IPS-11a (cell line): Measurements from ENCODE around the gene PPBP.
A peak's percentile ranks its signal among the peaks of the same experiment; 100 is the strongest.
"Not testable (repeated sequence)": the region's sequence is repeated elsewhere in the genome, so short reads cannot be mapped to it uniquely, and the experiment has no call there.

Experiments
- H3K4me3 ChIP-seq: one replicate; pipeline ENCODE4 v1.5.1; 2013; ENCODE audit warnings: low read depth, low read length, control low read depth

PPBP gene

DNA sequence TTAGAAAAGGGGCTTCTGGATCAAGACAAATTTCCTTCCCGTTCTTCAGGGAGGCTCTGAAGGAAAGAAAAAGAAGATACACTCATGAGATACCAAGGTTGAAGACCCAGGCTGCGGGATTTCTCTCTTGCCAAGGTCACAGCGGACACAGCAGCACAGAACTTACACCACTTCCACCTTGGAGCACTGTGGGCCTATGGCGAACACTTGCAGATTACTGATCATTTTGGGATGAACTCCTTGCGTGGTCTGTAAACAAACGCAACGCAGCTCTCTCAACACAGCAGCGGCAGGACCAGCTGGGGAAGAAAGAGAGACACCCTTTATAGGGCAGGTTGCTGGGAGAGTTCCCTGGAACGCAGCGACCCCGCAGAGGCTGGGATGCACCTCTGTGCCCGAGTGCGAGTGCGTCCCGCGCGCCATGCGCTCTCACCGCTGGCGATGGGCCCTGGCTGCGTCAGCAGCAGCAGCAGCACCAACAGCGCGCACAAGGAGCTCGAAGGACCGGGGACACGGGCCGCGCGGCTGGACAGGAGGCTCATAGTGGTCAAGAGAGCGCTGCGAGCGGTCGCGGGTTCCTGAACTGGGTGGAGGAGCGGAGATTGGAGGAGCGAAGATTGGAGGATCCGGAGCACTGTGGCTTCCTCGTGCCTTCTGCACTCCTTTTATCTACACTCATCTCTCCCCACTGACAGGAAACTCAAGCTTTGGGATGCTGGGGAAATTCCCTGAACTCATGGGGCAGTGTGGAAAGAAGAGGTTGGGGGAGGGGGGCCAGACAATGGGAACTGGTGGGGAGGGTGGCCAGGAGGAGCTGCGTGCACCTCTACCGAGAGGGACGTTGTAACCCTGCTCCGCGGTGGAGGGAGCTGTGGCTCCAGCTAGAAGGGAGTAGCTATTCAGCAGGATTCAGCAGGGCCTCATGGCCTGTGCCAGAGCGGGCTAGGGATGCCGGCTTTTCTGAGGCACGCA lies 10.3 kb upstream of the PPBP start, which contains the start of gene CXCL5:
Gene CXCL5 (minus strand): TSS at position 638 of the 972 bp plus-strand sequence. CDS start 96 bp downstream, at position 542.
- peak within 1 kb of the TSS; percentile 25 for H3K4me3 ChIP-seq

- H3K4me3 ChIP-seq: no peak overlapping the region
Measured at GRCh38 chr4:73992050-73992449, 4.1 kb upstream of the PPBP start.

GRCh38 chr4:73991742-73992000 lies 3.7 kb upstream of the PPBP start:
- H3K4me3 ChIP-seq: no peak overlapping the region

DNA sequence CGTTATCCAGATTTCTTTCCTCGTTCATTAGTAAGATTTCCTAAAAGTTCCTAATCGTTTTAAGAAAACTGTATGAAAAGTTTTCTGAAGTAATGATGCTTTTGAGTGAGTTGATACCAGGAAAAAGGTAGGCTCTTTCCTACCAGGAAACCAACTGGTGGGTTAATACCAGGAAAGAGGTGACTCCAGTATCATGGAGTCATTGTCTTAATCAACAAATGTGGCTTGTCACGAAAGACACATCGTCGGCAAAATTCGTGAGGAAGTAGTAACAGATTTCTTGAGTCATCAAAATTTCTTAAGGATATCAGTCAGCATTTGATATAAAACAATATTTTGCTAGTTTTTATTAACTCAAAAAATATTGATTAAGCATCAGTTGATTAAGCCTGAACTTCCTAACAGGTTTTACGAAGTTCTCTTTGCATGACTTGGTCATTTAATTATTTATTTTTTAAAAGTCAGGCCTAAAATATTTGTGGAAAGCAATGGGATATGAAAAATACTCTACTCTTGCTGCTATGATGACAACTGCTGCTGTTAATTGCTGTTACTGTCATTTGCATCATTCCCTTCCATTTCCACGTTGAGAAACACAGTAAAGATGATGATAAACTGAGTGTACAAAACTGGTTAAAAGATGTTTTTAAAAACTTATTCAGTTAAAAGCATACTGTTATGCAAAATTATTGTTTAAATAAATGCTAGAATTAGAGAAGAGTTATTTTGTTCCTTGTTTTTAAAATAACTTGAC lies 3.2 kb upstream of the PPBP start:
- no peak overlapping the region for H3K4me3 ChIP-seq

DNA sequence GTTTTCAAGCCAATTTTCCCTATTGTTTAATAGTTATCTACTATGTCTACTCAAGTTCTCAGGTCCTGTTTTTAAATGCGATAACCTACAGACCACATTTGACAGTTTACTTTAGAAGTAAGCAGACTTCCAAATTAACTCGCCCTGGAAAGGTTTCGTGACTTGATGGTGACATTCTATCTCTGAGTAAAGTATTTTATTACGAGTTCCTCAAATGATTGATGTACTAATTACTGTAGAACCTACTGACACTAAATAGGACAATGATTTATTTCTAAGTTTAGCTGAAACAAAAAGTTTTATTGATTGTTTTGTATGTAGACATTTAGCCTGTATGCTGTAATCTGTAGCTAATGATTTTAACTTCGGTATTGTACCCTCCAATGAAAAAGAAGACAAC lies 1.9 kb upstream of the PPBP start:
- H3K4me3 ChIP-seq: no peak overlapping the region

DNA sequence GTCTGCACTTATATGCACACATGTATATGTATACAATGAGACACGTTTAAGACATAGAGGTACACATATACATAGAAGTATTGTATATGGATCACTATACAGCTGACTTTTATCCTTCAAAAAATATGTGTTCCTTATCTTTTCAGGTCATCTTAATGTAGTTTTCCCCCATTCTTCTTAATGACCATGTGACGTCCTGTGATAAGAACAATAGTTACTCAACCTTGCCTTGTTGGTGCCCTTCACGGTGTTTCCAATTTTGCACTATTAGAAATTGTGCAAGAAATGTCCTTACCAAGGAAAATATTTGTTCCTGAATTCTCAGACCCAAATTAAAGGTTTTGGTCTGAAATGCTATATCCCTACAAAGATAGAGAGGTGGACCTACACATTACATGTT lies 1.0 kb upstream of the PPBP start:
- no peak overlapping the region for H3K4me3 ChIP-seq

DNA sequence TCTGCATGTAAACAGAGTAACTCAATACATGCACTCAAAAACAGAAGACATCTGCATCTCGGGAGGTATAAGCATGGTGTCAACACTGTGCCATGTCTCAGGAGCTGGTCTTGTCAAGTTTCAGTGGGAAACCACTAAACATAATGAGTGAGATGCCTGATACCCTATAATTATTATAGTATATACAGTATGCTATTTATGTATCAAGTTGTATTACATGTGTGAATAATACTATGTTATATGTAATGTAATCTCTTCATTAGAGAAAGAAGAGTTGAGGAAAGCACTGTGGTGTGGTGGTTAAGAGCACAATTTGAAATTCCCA lies 2.5 kb downstream of the PPBP start:
- H3K4me3 ChIP-seq: no peak overlapping the region

DNA sequence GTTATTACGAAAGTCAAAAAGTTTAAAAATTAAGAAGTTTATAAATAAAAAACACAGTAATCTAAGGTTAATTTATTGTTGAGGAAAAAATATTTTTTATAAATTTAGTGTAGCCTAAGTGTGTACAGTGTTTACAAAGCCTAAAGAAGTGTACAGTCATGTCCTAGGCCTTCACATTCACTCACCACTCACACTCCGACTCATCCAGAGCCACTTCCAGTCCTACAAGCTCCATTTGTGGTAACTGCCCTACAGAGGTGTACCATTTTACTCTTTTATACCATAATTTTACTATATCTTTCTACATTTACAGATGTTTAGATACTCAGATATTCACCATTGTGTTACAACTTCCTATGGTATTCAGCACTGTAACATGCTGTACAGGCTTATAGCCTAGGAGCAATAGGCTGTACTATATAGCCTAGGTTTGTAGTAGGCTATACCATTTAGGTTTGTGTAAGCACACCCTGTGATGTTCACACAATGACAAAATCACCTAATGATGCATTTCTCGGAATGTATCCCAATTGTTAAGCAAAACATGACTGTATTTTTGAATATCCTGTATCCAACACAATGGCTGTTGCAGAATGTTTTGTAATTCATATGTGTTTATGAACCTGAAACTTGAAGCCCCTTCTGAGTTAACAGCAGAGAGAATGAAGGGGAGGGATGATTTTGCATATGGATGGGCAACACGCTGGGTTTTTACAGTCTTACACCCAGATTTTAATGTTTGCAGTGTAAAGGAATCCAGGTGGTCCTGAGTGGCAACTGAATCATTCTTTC lies 3.1 kb downstream of the PPBP start:
- H3K4me3 ChIP-seq: no peak overlapping the region

DNA sequence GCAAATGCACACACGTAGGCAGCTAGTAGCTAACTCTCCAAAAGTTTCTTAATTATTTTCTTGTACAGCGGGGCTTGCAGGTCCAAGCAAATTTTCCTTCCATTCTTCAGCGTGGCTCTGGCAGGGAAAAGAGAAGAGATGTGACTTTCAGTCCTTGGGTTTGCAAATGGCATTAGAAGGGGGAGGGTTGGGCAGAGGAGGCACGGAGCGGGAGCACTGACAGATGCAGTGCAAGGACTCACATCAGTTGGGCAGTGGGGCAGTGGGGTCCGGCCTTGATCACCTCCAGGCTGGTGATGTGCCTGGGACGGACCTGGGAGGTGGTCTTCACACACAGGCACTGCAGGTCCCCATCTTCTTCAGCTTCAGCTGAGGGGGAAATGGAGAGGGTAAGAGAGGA lies 6.8 kb downstream of the PPBP start:
- not testable (repeated sequence) for H3K4me3 ChIP-seq

GRCh38 chr4:73979407-73979957 lies 8.5 kb downstream of the PPBP start:
- H3K4me3 ChIP-seq: no peak overlapping the region

DNA sequence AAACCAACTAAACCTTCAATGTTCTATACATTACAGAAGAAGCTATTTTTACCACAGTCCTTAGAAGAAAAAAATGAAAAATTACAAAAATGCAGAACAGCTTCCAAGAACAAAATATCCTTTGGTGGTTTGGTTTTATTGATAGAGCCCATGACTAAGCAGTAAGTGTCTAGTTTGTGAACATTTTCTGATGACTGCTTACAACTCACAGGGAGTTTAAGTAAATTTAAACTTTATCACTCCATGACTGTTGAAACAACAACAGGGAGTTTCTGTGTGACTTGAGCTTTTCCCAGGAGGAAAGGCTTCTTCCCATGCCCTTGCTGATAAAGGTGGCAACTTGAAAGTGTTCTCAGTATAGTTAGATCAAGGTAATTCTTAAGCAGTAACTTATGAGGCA lies 9.1 kb downstream of the PPBP start:
- H3K4me3 ChIP-seq: no peak overlapping the region

DNA sequence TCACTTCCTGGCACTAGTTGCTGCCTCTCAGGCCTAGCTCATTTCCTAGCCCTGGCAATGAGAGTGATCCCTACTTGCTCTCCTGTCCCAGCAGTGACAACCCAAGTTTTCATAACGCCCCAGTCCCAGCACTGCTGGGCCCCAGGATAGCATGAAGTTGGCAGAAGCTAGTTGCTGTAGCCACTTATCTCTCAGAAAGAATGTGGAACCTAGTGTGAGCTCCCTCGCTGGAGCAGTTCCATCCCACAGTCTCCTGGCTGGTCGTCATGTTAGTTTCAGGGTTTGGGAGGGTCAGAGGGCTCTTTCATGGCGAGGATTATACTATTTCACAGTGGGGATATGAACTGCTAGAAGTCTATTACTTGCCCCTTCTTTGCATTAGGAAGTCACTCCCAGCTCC lies 11.3 kb downstream of the PPBP start:
- H3K4me3 ChIP-seq: no peak overlapping the region

DNA sequence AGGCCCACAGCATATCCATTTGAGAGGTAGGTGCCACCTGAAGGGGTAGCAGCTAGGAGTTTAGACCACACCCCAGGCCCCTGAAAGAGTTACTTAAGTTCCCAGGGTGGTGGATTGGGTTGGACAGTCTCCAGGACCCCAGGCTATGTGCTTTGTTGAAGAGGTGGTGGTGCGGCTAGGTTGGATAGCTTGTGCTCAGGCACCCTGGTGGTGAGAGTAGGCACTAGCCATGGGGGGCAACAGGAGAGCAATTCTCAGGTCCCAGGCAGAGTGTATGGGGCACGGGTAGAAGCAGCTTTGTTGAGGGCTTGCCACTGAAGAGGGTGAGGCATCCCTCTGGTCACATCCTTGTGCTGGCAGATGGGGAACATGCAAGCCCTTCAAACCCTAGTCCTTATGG lies 11.8 kb downstream of the PPBP start:
- H3K4me3 ChIP-seq: no peak overlapping the region

DNA sequence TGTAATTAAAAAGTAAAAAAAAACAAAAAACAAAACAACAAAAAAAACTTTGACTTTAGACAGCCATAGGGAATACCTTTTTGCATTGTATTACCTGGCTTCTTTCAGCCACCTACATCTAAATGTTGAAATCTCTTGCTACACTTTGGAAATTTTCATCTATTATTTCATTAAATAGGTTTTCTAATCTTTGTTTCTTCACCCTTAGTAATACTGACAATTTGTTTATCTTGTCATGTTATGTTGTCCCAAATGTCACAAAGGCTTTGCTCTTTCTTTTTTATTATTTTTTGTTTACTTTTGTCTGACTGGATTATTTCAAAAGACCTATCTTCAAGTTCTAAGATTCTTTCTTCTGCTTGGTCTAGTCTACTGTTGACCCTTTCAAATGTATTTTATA lies 13.6 kb downstream of the PPBP start:
- H3K4me3 ChIP-seq: no peak overlapping the region

DNA sequence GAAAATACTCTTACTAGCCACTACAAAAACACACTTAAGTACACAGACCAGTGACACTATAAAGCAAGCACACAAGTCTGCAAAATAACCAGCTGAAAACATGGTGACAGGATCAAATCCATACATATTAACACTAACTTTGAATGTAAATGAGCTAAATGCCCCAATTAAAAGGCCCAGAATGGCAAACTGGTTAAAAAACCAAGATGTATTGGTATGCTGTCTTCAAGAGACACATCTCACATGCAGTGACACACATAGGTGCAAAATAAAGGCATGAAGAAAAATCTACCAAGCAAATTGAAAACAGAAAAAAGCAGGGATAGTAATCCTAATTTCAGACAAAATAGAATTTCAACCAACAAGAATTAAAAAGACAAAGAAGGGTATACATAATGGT lies 17.0 kb downstream of the PPBP start:
- H3K4me3 ChIP-seq: no peak overlapping the region

GRCh38 chr4:73970011-73970410 lies 18.0 kb downstream of the PPBP start:
- no peak overlapping the region for H3K4me3 ChIP-seq

- no peak overlapping the region for H3K4me3 ChIP-seq
Measured at GRCh38 chr4:73967866-73968265, 20.1 kb downstream of the PPBP start.

GRCh38 chr4:73964862-73965611 lies 23.0 kb downstream of the PPBP start:
- H3K4me3 ChIP-seq: no peak overlapping the region

- no peak overlapping the region for H3K4me3 ChIP-seq
Measured at GRCh38 chr4:73962724-73963123, 25.3 kb downstream of the PPBP start.

DNA sequence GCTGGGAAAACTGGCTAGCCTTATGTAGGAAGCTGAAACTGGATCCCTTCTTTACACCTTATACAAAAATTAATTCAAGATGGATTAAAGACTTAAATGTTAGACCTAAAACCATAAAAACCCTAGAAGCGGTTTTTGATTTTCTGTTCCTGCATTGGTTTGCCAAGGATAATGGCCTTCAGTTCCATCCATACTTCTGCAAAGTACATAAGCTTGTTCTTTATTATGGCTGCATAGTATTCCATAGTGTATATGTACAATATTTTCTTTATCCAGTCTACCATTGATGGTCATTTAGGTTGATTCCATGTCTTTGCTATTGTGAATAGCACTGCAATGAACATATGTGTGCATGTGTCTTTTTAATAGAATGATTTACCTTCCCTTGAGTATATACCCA lies 28.9 kb downstream of the PPBP start:
- not testable (repeated sequence) for H3K4me3 ChIP-seq

GRCh38 chr4:73952352-73952751 lies 35.6 kb downstream of the PPBP start:
- H3K4me3 ChIP-seq: no peak overlapping the region
